Activated CD4-positive, alpha-beta T cell treated with anti-CD3 and anti-CD28 coated beads for 1 hour (primary cell): ENCODE data around the gene CARNS1.
"Not testable (repeated sequence)": the region's sequence is repeated elsewhere in the genome, so short reads cannot be mapped to it uniquely, and the experiment has no call there.

ENCODE experiments used
- DNase-seq: peaks from one replicate; pipeline ENCODE4 v3.0.0-alpha.2; 2020

Gene CARNS1

DNA sequence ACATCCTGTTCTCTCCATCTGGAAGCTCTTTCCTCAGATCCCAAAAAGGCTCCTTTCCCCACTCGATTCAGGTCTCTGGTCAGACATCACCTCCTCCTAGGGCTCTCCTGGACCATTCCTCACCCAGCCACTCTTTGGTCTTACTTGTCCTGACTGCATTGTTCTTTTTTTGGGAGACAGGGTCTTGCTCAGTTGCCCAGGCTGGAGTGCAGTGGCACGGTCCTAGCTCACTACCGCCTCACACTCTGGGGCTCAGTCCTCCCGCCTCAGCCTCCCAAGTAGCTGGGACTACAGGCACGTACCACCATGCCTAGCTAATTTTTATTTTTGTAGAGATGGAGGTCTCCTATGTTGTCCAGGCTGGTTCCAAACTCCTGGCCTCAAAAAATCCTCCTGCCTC lies 30.0 kb downstream of the CARNS1 start:
- no peak for DNase-seq

DNA sequence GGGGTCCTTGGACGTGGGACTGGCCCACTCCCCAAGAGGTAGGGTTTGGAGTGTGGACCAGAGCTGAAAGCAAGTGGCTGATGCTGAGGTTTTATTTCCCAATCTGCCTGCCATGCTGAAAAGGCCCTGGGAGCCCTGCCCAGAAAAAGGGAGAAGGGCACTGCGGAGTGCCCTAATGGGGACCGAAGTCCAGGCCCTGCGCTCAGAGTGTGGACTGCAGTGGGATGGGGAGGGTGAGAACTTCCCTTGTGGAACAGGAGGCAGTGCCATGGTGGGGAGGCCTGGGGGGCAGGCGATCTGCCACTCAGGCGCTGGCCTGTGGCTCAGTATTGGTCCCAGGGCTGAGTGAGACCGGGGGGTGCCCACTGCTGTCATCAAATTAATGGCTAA lies 32.7 kb downstream of the CARNS1 start:
- DNase-seq: no peak

DNA sequence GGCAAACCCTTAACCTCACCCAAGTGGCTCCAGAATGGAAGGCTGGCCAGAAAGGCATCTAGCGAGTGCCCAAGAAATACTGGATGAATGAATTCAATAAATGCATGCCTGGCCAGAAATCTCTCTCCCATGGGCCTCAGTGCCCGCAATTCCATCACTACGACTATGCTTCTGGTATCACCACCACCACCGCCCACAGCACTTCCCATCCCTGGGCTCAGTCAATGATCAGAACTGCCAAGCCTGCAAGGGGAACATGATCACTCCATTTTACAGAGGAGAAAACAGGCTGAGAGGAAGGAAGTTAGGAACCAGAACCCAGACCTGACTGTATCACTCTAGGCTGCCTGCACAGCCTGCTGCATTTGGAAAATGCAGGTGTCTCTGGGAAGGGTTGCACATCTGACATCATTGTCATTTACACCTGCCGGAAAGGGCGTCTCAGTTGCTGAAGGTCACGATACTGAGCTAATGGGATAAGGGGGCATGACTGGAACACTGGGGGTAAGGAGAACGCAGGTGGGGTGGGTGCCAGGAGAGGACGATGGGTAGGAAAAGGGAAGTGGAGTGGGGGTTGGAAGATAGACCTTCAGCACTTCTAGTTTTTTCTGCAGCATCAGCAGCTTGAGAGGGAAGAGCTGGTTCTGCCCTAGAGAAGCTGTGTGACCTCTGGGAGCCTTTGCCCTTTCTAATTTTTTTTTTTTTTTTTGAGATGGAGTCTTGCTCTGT lies 33.8 kb downstream of the CARNS1 start:
- no peak for DNase-seq

DNA sequence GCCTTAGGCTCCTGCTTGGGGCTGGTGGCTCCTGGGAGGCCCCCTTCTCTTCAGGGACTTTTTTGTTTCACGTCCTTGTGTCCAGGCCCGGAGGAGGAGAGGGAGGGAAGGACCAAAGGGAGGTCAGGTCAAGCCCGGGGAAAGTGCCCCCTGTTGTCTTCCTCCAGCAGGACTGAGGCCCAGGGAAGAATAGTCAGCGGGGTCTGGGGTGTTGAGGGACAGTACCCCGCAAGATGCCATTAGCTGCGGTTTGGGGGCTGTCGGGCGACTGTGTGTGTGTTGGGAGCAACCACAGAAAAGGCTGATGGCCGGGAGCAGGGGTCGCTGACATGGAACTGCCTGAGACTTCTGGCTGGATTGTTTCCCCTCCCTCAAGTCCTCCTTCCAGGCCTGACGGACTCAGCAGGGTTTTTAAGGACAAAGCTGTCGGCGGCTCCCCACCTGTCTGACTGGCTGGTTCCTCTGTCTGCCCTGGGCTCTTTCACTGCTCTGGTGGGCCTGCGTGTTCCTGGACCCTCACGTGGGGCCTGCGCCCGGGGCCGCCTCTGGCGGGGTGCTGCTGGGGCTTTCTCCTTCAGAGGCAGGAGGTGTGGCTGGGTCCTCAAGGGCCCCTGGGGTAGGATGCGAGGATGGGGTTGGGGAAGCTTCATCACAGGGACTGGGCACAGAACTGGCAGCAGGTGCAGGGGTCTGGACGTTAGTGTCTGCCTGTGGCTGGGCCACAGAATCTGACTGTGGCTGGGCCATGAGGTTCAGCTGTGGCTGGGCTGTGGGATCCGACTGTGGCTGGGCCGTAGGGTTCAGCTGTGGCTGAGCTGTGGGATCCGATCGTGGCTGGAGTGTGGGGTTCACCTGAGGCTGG lies 35.5 kb downstream of the CARNS1 start:
- DNase-seq: no peak

DNA sequence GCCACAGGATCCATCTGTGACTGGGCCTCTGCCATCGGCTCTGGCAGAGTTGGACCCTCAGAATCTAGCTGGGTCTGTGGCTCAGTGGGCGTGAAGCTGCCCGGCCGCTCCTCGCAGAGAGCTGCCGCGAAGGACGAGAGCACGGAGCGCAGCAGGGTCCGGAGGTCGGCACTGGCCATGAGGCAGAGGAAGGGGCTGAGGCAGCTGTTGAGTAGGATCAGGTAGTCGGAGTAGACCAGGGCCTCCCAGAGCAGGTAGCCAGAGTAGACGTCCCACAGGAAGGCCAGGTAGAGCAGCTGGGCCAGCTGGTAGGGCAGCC lies 36.1 kb downstream of the CARNS1 start:
- DNase-seq: no peak

DNA sequence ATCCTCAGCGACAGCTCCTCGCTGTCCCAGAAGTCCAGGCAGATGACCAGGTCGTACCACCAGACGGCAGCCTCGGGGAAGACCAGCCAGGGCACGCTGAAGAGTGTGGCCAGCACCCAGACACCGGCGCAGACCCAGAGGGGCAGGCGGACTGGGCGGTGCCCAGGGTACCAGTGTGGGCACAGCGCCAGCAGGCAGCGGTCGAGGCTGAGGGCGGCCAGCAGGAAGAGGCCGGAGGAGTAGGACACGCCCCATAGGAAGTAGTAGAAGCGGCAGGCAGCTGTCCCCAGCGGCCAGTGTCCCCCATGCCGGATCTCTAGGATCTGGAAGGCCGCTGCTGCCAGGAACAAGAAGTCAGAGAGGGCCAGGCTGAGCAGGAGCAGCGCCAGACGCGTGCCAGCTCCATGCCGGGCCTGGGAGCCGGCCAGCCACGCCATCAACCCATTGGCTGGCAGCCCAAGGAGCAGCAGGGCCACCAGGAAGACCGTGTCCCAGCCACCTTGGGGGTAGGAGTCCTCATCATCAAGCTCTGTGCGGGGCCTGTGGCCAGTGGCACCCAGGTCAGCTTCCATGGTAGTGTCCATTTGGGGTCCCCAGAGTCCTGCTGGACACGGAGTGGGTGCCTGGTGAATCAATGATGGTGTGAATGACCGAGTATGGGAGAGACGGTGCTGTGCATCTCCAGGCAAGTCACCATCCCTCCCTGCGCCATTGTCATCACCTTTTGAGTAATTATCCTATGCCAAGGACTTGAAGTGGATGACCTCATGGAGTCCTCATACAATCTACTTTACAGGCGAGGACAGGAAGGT lies 36.9 kb downstream of the CARNS1 start, which contains the start of gene GPR152:
Gene GPR152, minus strand, starts transcription at position 589 of the 812 bp plus-strand sequence. Its CDS starts 5 bp downstream, at position 584.
- no peak for DNase-seq

DNA sequence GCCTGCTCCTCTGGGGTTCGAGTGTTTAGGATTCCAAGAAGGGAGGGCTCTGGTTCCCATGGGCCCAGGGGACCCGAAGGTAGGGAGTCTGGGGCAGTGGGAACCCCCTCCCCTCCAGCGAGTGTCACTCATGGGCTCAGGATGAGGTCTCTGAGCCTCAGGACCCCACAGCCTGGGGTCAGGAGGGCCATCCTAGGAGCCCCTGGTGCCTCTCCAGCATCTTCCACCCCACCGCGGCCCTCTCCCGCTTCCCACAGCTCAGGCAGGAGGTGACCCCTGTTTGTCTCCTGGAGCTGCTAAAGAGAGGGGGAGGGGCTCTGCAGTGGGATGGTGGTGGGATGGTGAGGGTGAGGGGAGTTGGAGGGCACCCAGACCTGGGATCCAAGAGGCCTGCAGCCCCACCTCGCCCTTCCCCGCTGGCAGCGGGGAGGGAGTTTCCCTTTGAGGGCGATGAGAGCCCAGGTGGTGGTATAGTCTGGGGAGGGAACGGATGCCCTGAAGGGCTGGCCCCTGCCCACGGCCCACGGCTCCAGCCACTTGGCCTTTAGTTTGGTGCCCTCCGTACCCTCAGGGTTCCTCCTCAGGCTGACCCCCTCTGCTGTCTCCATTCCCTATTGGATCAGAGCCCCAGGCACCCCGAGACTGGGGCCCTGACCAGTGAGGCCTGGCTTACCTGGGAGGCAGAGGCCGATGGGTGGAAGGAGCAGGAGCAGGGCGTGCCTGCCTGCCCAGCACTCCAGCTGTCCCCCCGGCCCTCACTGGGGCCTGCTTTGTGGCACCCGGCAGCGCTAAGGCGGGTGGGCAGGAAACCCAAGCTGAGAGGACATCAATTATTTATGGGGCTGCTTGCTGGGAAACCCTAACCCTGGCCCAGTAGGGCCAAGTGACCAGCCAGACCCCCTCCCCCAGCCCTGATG lies 38.6 kb downstream of the CARNS1 start:
- no peak for DNase-seq

DNA sequence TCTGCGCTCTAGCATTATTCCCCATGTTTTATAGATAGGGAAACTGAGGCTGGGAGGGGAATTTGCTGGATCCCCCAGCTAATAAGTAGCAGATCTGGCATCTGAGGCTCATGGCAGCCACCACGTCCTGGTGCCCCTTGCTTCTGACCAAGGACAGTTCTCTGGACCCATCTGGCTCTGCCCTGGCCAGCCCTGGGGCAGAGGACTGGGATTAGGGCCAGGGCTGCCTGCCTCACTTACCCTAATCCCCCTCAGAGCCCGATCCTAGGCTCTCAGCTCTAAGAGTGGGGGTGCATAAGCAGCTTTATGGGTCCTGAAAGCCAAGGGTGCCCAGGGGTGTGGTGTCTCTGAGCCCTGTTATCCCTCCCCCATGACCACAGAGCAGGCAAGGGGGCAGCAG lies 39.6 kb downstream of the CARNS1 start, which contains the start of gene CABP4:
Gene CABP4, plus strand, starts transcription at position 301 of the 400 bp plus-strand sequence. Its CDS starts 70 bp downstream, at position 371.
- DNase-seq: no peak

DNA sequence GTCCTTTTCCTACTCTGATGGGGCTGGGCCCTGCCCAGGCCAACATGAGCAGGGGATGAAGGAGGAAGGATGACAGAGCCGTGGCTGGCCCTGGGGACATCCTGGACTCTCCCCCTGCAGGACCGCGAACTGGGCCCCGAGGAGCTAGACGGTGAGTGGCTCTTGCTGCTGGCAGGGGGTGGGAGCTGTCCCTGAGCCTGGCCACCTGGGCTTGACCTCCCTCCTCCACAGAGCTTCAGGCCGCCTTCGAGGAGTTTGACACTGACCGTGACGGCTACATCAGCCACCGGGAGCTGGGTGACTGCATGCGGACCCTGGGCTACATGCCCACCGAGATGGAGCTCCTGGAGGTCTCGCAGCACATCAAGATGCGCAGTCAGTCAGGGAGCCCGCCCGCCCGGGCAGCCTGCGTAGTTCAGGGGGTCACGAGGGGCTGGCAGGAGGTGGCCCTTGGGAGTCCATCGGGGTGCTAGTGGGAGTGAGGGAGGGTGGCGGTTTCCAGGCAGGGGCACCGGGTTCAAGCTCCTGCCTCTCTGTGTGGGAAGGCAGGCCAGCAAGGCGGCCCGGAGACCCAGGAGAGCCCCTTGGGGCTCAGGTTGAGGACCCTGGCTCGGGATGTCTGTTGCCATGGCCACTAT lies 40.7 kb downstream of the CARNS1 start:
- DNase-seq: no peak

DNA sequence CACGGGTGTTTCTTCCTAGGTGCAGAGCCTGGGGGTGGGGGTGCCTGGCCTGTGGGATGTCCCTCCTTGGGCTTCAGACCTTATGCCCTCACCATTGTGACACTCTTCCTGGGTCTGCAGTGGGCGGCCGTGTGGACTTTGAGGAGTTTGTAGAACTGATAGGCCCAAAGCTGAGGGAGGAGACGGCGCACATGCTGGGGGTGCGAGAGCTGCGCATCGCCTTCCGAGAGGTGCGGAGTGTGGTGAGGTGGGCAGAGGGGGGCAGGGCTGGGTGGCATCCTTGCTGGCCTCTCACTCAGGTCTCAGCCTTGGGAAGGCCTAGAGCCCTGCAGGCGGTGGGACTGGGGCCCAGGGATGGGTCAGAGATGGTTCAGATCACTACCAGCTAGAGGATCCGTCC lies 42.0 kb downstream of the CARNS1 start:
- DNase-seq: no peak

DNA sequence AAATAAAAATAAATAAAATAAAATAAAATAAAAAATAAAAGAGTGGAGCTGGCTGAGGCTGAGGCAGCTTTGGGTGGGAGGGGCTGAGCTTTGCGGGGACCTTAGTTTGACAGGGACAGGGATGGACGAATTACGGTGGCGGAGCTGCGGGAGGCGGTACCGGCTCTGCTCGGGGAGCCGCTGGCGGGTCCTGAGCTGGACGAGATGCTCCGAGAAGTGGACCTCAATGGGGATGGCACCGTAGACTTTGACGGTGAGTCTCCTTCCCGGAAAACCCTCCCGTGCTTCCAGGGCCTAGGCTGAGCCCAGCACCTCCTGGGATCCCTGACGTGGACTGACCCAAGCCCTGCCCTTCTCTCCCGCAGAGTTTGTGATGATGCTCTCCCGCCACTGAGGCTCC lies 42.8 kb downstream of the CARNS1 start:
- DNase-seq: no peak

DNA sequence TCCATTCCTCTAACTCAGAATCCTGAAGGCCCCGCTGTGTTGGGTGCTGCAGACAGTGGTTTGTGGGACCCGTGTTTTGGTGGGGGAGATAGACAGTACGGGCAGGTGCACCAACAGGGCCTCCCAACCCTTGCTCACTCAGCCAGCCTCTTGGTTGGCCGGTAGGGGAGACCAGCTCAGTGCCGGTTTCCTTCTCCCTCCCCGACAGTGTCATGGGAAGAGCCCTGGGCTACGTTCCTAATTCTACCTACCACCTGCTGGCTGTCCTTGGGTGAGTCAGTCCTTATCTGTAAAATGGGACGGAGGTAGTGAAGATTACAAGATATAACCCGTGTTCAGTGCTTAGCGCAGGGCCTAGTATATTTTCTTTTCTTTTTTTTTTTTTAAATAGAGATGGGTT lies 47.7 kb downstream of the CARNS1 start:
- DNase-seq: no peak

DNA sequence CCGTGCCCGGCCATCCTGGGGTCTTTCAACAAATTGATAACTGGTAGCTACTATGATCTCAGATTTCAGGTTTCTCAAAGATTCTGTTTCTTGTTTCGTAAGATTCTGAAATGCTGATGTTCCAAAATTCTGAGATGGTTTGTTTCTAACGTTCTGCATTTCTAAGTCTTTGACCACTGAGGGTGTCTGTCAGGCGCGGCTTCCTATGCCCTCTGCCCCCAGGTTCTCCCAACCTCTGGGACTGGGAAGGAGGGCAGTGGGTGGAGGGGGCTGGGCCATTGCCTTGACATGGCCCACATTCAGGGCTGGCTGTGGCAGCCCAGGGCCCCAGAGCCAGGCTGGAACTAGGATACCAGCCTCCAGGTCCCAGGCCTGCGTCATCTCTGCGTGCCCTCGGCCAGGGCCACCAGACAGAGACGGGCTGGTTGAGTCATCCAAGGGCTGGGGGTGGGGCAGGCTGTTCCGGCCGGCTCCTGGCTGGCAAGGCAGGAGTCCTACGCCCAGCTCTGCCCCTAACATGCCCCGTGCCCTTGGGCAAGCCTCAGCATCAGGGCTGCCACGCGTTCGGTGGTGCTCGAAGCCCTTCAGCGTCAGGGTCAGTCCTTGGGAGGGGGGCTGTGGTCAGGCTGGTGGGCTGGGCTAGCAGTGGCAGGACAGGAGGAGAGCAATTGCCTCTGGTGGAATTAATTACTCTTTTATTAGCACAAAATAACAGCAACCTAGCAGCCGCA lies 48.4 kb downstream of the CARNS1 start:
- DNase-seq: no peak

DNA sequence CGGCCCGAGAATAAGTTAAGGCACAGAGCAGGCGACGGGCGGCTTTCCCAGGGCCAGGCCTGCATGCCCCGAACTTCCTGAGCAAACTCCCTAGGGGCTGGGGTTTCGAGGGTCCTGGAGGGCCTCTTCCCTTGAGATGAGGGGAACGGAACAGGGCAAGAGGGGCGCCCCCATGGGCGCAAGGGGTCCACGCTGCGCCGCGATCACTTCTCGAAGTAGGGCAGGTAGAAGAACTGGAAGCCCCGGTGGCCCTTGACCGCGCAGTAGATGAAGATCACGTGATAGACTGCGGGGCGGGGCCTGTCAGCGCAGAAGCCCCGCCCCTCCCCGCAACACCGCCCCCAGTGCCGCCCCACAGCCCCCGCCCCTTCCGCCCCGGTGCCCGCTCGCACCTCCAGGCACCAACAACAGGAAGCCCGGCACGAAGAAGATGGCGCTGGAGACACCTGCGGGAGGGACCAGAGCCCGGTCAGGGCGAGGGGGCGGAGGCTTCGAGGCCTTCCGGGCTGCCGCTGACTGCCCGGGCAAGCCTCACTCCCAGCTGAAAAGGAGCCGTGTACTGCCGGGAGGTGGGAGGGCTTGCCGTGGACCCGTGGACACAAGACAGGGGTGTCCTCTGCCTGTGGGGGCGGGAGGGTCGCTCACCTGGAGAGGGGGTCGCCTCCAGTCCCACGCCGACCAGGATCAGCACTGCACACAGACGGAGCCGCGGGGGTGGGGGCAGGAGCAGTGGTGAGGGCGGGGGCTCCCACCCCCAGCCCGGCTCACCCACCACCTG lies 49.1 kb downstream of the CARNS1 start:
- DNase-seq: peak; percentile 88

DNA sequence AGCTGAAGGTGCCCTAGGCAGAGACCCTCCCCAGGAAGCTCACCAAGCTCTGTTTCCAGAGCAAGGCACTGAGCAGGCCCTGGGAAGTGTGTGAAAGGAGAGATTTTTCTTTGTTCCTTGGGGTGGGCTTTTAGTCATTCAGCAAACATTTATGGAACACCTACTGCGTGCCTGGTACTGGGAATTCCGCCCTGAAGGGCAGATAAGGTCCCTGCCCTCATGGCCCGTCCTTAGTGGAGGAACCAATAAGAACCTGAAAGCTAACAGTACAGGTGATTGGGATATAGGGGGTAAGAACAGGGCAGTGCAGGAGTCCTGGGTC lies 49.7 kb downstream of the CARNS1 start:
- DNase-seq: no peak

DNA sequence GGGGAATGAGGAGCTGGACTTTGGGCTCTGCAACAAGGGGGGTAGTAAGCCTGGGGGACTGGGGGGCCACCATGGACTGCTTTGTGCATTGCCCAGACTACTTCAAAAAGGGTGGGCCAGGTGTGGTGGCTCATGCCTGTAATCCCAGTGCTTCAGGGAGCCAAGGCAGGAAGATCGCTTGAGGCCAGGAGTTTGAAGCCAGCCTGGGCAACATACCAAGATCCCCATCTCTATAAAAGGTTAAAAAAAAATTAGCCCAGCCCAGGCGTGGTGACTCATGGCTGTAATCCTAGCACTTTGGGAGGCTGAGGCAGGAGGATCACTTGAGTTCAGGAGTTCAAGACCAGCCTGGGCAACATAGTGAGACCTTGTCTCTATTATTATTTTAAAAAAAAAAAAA lies 50.1 kb downstream of the CARNS1 start:
- not testable (repeated sequence) for DNase-seq

DNA sequence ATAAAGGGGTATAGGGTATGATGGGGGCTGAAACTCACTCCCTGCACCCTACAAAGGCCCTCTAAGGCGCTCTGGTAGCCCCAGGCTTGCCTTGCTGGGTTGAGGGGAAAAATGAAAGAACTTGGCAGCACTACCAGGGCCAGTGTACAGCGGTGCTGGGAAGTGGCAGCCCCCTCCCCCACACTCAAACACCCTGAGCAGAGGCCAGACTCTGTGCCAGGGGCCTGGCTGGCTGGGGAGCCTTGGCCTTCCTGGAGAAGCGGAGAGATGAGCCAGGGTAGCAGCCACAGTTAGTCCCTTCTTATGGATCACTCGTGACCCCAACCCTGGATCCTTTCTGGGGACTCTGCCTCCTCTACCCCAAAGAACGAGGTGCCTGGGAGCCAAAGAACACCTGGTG lies 50.9 kb downstream of the CARNS1 start:
- no peak for DNase-seq

DNA sequence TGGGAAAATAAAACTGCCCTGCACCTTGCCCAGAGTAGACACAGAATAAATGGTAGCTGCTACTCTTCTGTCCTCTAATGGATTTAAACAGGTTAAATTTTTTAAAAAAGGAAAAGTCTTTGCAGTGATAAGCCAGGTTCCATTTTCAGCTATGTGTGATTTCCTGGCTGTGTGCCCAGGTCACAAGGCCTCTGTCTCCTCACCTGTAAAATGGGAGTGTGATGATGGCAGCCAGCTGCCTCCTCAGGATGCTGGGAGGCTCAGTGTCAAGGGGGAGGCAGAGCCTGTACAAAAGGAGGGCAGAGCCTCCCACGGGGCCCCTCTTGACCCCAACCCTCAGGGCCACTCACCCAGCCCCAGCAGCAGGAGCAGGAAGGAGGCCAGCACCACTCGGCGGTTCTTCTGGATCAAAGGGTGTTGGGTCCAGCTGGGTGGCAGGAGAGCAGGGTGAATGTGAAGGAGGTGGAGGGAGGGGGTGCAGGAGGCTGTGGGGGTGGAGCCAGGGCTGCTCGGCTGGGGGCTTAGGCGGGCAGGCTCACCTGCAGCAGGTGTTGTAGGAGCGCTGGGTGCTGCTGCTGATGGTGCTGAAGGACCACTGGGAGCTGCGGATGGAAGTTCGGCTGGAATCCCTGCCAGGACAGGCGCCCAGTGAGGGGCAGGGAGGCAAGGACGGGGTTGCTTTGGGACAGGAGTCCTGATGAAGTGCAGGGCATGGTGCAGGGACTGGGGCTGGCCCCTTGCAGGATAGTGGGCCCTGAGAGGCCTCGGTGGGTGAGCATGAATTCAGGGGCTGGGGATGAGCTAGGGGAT lies 51.7 kb downstream of the CARNS1 start:
- no peak for DNase-seq

DNA sequence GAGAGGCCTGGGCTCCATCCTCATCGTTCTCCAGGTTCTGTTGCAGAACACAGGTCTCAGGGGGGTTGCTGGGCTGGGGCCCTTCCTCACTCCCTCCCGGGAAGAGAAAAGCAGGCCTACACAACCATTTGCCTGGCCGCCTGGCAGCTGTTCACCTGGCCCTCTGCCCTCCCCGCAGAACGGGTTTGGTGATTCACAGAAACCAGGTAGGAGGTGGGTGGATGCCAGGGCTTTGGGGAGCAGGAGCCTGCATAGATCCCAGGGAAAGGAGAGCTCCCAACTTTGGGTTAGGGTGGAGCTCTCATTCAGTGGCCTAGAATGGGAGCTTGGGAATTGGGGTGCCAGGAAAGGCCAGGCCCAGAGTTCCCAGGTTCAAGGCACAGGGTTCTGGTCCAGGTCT lies 52.6 kb downstream of the CARNS1 start:
- no peak for DNase-seq

DNA sequence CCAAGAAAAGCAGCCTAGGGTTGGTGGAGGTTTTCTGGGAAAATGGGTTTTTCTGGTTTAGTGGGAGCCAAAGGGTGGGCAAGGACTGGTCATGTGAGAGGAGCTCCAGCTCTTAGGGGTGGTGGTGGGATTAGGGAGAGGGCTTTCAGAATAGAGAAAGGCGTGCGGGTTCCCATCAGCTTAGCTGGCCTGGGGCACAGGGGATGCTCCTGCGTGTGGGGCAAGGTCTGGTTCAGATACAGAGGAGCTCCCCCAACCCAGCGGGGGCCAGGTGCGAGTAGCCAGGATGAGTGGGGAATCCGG lies 52.9 kb downstream of the CARNS1 start:
- no peak for DNase-seq
